Esophagus muscularis mucosa (tissue), 4 donors: ENCODE results near the gene RPS6KL1. TPM values are rescaled to one million over a fixed set of nuclear protein-coding genes. Genes with fewer than 3 reads are reported as not detected.

Experiments used
- DNase-seq: peaks from one replicate; pipeline ENCODE4 v3.0.0-alpha.2; 2017; ENCODE audit errors: extremely low spot score
- H3K27ac ChIP-seq, 4 donors: fragments of 200-600 bp; sonication (generic); replicated peaks in 1 of 4; 1 replicate in 3 of 4; 2 replicates in 1 of 4; pipeline ENCODE4 v1.5.1; 2016 to 2019; ENCODE audit warnings: mild to moderate bottlenecking in 1 of 4
- H3K27me3 ChIP-seq, 4 donors: fragments of 200-600 bp; sonication (generic); one replicate each; pipeline versions ENCODE4 v1.5.1 to v1.6.0; 2016 to 2019
- H3K36me3 ChIP-seq, 4 donors: fragments of 200-600 bp; sonication (generic); one replicate each; pipeline ENCODE4 v1.5.1; 2016 to 2019
- H3K4me1 ChIP-seq, 4 donors: fragments of 200-600 bp; sonication (generic); one replicate each; pipeline ENCODE4 v1.5.1; 2016 to 2019
- H3K4me3 ChIP-seq, 4 donors: fragments of 200-600 bp; sonication (generic); 1 replicate in 2 of 4; 2 replicates in 2 of 4; pipeline ENCODE4 v1.5.1; 2016 to 2019; ENCODE audit warnings: mild to moderate bottlenecking in 4 of 4, moderate library complexity in 1 of 4
- H3K9me3 ChIP-seq, 4 donors: fragments of 200-600 bp; sonication (generic); 1 replicate in 3 of 4; 2 replicates in 1 of 4; pipeline ENCODE4 v1.5.1; 2016 to 2019
- EP300 ChIP-seq: sonication (generic); formaldehyde crosslinking; IDR thresholded peaks from one replicate; pipeline ENCODE4 v1.6.1; 2017; ENCODE audit warnings: antibody characterized with exemption
- POLR2A ChIP-seq: fragments of 450-650 bp; IDR thresholded peaks from one replicate; pipeline ENCODE4 v1.6.1; 2017; ENCODE audit warnings: antibody characterized with exemption, moderate library complexity, mild to moderate bottlenecking, low read depth
- POLR2AphosphoS5 ChIP-seq, 2 donors: sonication (generic); formaldehyde crosslinking; IDR thresholded peaks; one replicate each; pipeline ENCODE4 v1.6.1; 2017; ENCODE audit warnings: antibody characterized with exemption in 2 of 2
- WGBS: methylation state at CpG from one replicate; pipeline ENCODE4 v1.1.5; 2018; 5-methylcytosine and 5-hydroxymethylcytosine counted together
- intact Hi-C: fragments of 100-400 bp; cut with DNase I; formaldehyde crosslinking; loops from one replicate; pipeline ENCODE4 v1.15.1; 2023
- total RNA-seq, 4 donors: library from RNA; depleted of rRNA; stranded (reverse); fragments of >200 nt; gene quantifications; one replicate each; pipeline versions ENCODE4 v1.1.0 to v1.2.1, GENCODE V29; 2016
- TF ChIP-seq, protein P1 (sequence below), 3 experiments: fragments of 200-600 bp in 2 of 3; fragments of 450-650 bp in 1 of 3; sonication (generic) in 2 of 3; IDR thresholded peaks; one replicate each; pipeline ENCODE4 v1.5.1; 2017 to 2019; ENCODE audit warnings: antibody characterized with exemption in 3 of 3, mild to moderate bottlenecking in 2 of 3, moderate library complexity in 1 of 3

Gene RPS6KL1
- total RNA-seq, 4 donors from 2014 or later = 5.3 to 9.7 (median 7.7) TPM

- Histone ChIP-seq H3K36me3 (peaks cover 33 to 69% (median 55%) of the 10 kb centered on the region in 4 donors), H3K4me3 (no peak overlapping the region), H3K27ac (peak overlapping the region; percentile 1 to 34 (median 21)), H3K4me1 (peaks cover 43 to 62% (median 56%) of the 10 kb centered on the region in 4 donors), H3K9me3 (no peaks in the 10 kb centered on the region), H3K27me3 (no peaks in the 10 kb centered on the region)
- DNase-seq = no peak
- intact Hi-C loops = no loop called here
- 61% methylated on average over 12 of the region's 12 CpGs for WGBS
- TF ChIP-seq POLR2A (no peak), EP300 (no peak), POLR2AphosphoS5 (IDR thresholded peaks at IDR 0.05) (no peak)
- TF ChIP-seq, protein P1, sequence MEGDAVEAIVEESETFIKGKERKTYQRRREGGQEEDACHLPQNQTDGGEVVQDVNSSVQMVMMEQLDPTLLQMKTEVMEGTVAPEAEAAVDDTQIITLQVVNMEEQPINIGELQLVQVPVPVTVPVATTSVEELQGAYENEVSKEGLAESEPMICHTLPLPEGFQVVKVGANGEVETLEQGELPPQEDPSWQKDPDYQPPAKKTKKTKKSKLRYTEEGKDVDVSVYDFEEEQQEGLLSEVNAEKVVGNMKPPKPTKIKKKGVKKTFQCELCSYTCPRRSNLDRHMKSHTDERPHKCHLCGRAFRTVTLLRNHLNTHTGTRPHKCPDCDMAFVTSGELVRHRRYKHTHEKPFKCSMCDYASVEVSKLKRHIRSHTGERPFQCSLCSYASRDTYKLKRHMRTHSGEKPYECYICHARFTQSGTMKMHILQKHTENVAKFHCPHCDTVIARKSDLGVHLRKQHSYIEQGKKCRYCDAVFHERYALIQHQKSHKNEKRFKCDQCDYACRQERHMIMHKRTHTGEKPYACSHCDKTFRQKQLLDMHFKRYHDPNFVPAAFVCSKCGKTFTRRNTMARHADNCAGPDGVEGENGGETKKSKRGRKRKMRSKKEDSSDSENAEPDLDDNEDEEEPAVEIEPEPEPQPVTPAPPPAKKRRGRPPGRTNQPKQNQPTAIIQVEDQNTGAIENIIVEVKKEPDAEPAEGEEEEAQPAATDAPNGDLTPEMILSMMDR (IDR thresholded peaks at IDR 0.05) = no peak
Measured at GRCh38 chr14:74888164-74889158, 34.6 kb downstream of the RPS6KL1 start.

DNA sequence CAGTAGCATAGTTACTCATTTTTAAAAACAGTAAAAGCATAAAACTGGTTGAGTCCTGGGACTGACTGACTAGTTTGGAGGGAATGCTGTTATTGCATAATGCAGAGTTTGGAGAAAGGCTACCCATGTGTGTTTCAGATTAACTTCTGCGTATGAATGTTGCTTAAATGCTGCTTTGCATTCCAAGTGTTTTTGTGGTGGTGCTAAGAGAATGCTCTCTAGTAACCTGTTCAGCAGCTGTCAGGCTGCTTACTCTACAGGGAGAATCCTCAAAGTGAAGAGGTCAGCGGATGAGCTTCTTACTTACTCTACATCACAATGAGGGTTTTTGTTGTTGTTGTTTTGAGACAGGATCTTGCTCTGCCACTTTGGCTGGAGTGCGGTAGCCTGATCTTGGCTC lies 37.1 kb downstream of the RPS6KL1 start:
- WGBS = 82% methylated on average over 3 of the region's 3 CpGs
- Histone ChIP-seq H3K4me3 (peak overlapping the region in 1 of 4 donors; percentile 16), H3K27ac (peak overlapping the region; percentile 46 to 99 (median 61)), H3K4me1 (peaks cover 54 to 71% (median 69%) of the 10 kb centered on the region in 4 donors), H3K9me3 (no peaks in the 10 kb centered on the region), H3K27me3 (no peaks in the 10 kb centered on the region), H3K36me3 (peaks cover 15 to 44% (median 30%) of the 10 kb centered on the region in 4 donors)
- DNase-seq = no peak
- intact Hi-C loops = no loop called here
- TF ChIP-seq, protein P1 (IDR thresholded peaks at IDR 0.05) = no peak
- TF ChIP-seq EP300 = no peak
- TF ChIP-seq POLR2AphosphoS5 (IDR thresholded peaks at IDR 0.05) = peak; percentile 17 to 75
- no peak for TF ChIP-seq POLR2A

DNA sequence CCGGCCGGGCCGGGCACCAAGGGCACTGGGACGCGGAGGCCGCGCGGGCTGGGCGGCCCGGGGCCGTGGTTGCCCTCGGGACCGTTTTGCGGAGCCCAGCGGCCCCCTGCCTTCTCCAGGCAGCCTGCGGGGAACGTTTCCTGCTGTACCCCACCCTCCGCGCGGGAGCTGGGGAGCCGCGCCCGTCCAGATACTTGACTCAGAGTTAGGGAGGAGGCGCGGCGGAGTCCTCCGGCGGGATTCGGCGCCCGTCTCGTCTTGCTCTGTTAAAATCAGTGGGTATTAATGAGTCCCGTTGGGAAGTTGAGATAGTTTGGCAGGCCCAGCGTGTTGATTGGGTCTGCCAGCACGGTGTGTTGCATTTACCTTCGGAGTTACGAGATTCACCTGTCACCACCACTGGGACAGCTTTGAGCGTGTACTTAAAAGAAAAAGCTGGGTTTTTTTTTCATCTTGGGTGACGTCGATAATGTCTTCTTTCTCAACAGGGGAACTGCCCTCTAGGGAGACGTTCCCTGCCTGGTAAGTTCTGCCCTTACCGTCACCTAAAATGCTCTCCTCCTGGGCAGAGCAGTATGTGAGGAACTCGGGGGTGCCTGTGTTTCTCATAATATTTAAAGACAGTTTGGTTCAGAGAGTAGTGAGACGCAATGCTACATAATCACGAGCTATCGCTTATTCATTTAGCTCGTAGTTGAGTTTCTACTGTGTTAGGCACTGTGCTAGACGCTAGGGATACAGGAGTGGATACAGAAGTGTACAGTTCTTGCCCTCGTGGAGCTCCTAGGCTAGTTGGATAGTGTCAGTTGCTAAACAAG lies 40.7 kb downstream of the RPS6KL1 start:
- no peak for TF ChIP-seq POLR2A
- TF ChIP-seq, protein P1 (IDR thresholded peaks at IDR 0.05) = peak in 1 of 3 experiments; percentile 2
- peaks cover 0 to 17% (median 8%) of the 10 kb centered on the region in 4 donors for H3K36me3 ChIP-seq
- no peak for DNase-seq
- intact Hi-C loops = no loop called here
- WGBS = 3% methylated on average over 16 of the region's 49 CpGs
- peak overlapping the region; percentile 95 to 99 (median 97) for H3K27ac ChIP-seq
- H3K4me3 ChIP-seq = peak overlapping the region; percentile 87 to 93 (median 90)
- no peaks in the 10 kb centered on the region for H3K27me3 ChIP-seq
- no peaks in the 10 kb centered on the region for H3K9me3 ChIP-seq
- peaks cover 49 to 56% (median 54%) of the 10 kb centered on the region in 4 donors for H3K4me1 ChIP-seq

GRCh38 chr14:74881431-74882102 lies 41.5 kb downstream of the RPS6KL1 start, which contains the start of gene DLST:
DLST (plus strand) TSS chr14:74881916; CDS start chr14:74881954, 38 bp downstream.
- H3K36me3 ChIP-seq = peaks cover 0 to 9% (median 5%) of the 10 kb centered on the region in 4 donors
- TF ChIP-seq, protein P1 (IDR thresholded peaks at IDR 0.05) = peak in 1 of 3 experiments; percentile 5
- TF ChIP-seq POLR2AphosphoS5 (IDR thresholded peaks at IDR 0.05) (peak; percentile 93 to 97), EP300 (no peak), POLR2A (peak; percentile 81)
- H3K9me3 ChIP-seq = no peaks in the 10 kb centered on the region
- no peaks in the 10 kb centered on the region for H3K27me3 ChIP-seq
- intact Hi-C loops = no loop called here
- DNase-seq = peak; percentile 95
- 2% methylated on average over 7 of the region's 53 CpGs for WGBS
- peaks cover 45 to 49% (median 46%) of the 10 kb centered on the region in 4 donors for H3K4me1 ChIP-seq
- H3K27ac ChIP-seq = peak within 1 kb of the TSS; percentile 95 to 99 (median 97)
- H3K4me3 ChIP-seq = peak within 1 kb of the TSS; percentile 87 to 93 (median 90)
